GM23338 (cell line): ENCODE measurements around the gene CEACAM21. TPM values are rescaled to one million over a fixed set of nuclear protein-coding genes. Genes with fewer than 3 reads are reported as not detected.

Experiments
- ATAC-seq: fragments of 200-7000 bp; cut with Tn5 transposase; 3 replicates; pipeline ENCODE4 v1.9.1; 2020
- DNase-seq: peaks from one replicate; pipeline ENCODE4 v3.0.0-alpha.2; 2015; ENCODE audit warnings: low spot score
- H2AFZ ChIP-seq: fragments of 200-600 bp; sonication (generic); 2 replicates; pipeline ENCODE4 v1.8.0; 2016; ENCODE audit warnings: antibody characterized with exemption, mild to moderate bottlenecking, moderate library complexity
- H3F3A ChIP-seq: fragments of 200-600 bp; sonication (generic); replicated peaks from 2 replicates; pipeline ENCODE4 v1.8.0; 2017; ENCODE audit warnings: antibody characterized with exemption, mixed run types, low read depth
- H3K27ac ChIP-seq: fragments of 200-600 bp; sonication (generic); 2 replicates; pipeline ENCODE4 v1.6.1; 2016; ENCODE audit warnings: low read depth
- H3K27me3 ChIP-seq: fragments of 200-600 bp; sonication (generic); 2 replicates; pipeline ENCODE4 v1.8.0; 2016; ENCODE audit warnings: mild to moderate bottlenecking, mixed run types, moderate library complexity; ENCODE audit not compliant: insufficient read depth
- H3K36me3 ChIP-seq: fragments of 200-600 bp; sonication (generic); 2 replicates; pipeline ENCODE4 v1.8.0; 2016; ENCODE audit warnings: mild to moderate bottlenecking; ENCODE audit not compliant: insufficient read depth
- H3K4me1 ChIP-seq: fragments of 200-600 bp; sonication (generic); 2 replicates; pipeline ENCODE4 v1.8.0; 2016; ENCODE audit warnings: mild to moderate bottlenecking, moderate library complexity; ENCODE audit not compliant: insufficient read depth
- H3K4me2 ChIP-seq: fragments of 200-600 bp; sonication (generic); 2 replicates; pipeline ENCODE4 v1.7.1; 2017; ENCODE audit warnings: mixed run types
- H3K4me3 ChIP-seq: fragments of 200-600 bp; sonication (generic); 2 replicates; pipeline ENCODE4 v1.6.1; 2016; ENCODE audit warnings: mixed run types
- H3K79me2 ChIP-seq: fragments of 200-600 bp; sonication (generic); replicated peaks from 2 replicates; pipeline ENCODE4 v1.8.0; 2017; ENCODE audit warnings: mild to moderate bottlenecking; ENCODE audit not compliant: insufficient read depth
- H3K9me2 ChIP-seq: fragments of 200-600 bp; sonication (generic); 2 replicates; pipeline ENCODE4 v1.8.0; 2017; ENCODE audit not compliant: insufficient read depth
- H4K20me1 ChIP-seq: fragments of 200-600 bp; sonication (generic); replicated peaks from 2 replicates; pipeline ENCODE4 v1.8.0; 2017; ENCODE audit warnings: mild to moderate bottlenecking; ENCODE audit not compliant: insufficient read depth
- H3K27ac Mint-ChIP-seq: 2 replicates; pipeline ENCODE4 v1.8.0; 2020; ENCODE audit warnings: inconsistent platforms, mild to moderate bottlenecking, moderate library complexity, mixed read lengths
- H3K27me3 Mint-ChIP-seq: 3 replicates; pipeline ENCODE4 v1.8.0; 2022; ENCODE audit warnings: low read depth, mild to moderate bottlenecking, moderate library complexity, mixed read lengths, inconsistent platforms; ENCODE audit not compliant: insufficient read depth, poor library complexity
- H3K36me3 Mint-ChIP-seq: 3 replicates; pipeline ENCODE4 v1.8.0; 2021; ENCODE audit warnings: low read depth, mild to moderate bottlenecking, inconsistent platforms, moderate library complexity, mixed read lengths
- H3K4me1 Mint-ChIP-seq: 3 replicates; pipeline ENCODE4 v1.8.0; 2020; ENCODE audit warnings: mild to moderate bottlenecking, inconsistent platforms, mixed read lengths
- H3K4me3 Mint-ChIP-seq: 3 replicates; pipeline ENCODE4 v1.8.0; 2021; ENCODE audit warnings: moderate library complexity, mild to moderate bottlenecking, inconsistent platforms, mixed read lengths
- H3K9me3 Mint-ChIP-seq: 3 replicates; pipeline ENCODE4 v1.8.0; 2020; ENCODE audit warnings: moderate library complexity, mild to moderate bottlenecking, inconsistent platforms, mixed read lengths
- EZH2phosphoT487 ChIP-seq: fragments of 200-600 bp; sonication (generic); IDR thresholded peaks from one replicate; pipeline ENCODE4 v1.8.1; 2018; ENCODE audit warnings: antibody characterized with exemption; ENCODE audit not compliant: unreplicated experiment
- NANOG ChIP-seq: IDR thresholded peaks from 2 replicates; pipeline ENCODE4 v1.6.1; 2016; ENCODE audit warnings: antibody characterized with exemption, borderline replicate concordance
- REST ChIP-seq: IDR thresholded peaks from one replicate; pipeline ENCODE4 v1.6.1; 2018; ENCODE audit warnings: antibody characterized with exemption; ENCODE audit not compliant: unreplicated experiment
- STAT1 ChIP-seq: IDR thresholded peaks from one replicate; pipeline ENCODE4 v1.6.1; 2016; ENCODE audit warnings: antibody characterized with exemption; ENCODE audit not compliant: unreplicated experiment
- ZNF114 ChIP-seq: fragments of 250-450 bp; sonication (Bioruptor Pico); IDR thresholded peaks from 2 replicates; pipeline ENCODE4 v1.5.0; 2020; ENCODE audit warnings: mild to moderate bottlenecking, moderate library complexity
- ZNF462 ChIP-seq: fragments of 250-450 bp; sonication (Bioruptor Pico); IDR thresholded peaks from 2 replicates; pipeline ENCODE4 v1.5.0; 2020; ENCODE audit warnings: mild to moderate bottlenecking, moderate library complexity
- polyA plus RNA-seq: library from polyadenylated mRNA; unstranded; fragments of >200 nt; fragmentation: Nextera tagmentation; extraction: Ambion mirVana; gene quantifications from 2 replicates; pipeline ENCODE4 v1.2.1, GENCODE V29; 2016
- total RNA-seq: library from RNA; depleted of rRNA; stranded (reverse); fragments of >200 nt; shearing (Covaris generic); gene quantifications from 2 replicates; pipeline ENCODE4 v1.2.3, GENCODE V29; 2014
- TF ChIP-seq, protein P1 (sequence below): IDR thresholded peaks from 2 replicates; pipeline ENCODE4 v1.6.1; 2016; ENCODE audit warnings: antibody characterized with exemption

The CEACAM21 gene
- total and polyA plus RNA-seq, 2 experiments from 2014 or later = not detected

DNA sequence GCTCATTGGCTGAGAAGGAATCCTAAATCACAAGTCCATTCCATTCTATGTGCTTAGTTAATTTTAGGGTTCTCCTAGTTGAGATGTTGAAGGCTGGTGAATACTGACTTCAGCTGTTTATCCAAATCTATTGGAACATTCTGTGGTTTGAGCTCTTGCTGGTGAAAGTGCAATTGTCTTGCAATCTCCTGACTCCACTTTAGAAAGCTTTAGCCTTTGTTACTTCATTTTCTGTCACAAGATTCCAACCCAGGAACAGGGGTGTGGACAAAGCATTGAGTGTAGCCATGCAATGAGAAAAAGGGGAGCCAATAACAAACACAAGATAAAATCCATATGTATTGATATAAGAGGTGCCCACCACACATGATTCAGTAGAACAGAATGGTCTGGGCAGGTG, 15.0 kb downstream of the CEACAM21 start:
- no peaks in the 10 kb centered on the region for H3K4me1 ChIP-seq
- no peaks in the 10 kb centered on the region for H4K20me1 ChIP-seq
- H3K79me2 ChIP-seq = no peaks in the 10 kb centered on the region
- DNase-seq (no peak), ATAC-seq (no peak)
- H3K9me2 ChIP-seq = no peaks in the 10 kb centered on the region
- H3K27me3 ChIP-seq = peaks cover 14% of the 10 kb centered on the region
- H3K36me3 ChIP-seq = no peaks in the 10 kb centered on the region
- H3K4me2 ChIP-seq = no peak overlapping the region
- Mint-ChIP-seq H3K9me3 (peaks cover 9% of the 10 kb centered on the region; the same call in 2 of the 3 replicates), H3K4me1 (no peaks in the 10 kb centered on the region), H3K27ac (no peak overlapping the region), H3K27me3 (peaks cover 13% of the 10 kb centered on the region), H3K36me3 (no peaks in the 10 kb centered on the region), H3K4me3 (no peak overlapping the region)
- no peak overlapping the region for H2AFZ ChIP-seq
- no peak for TF ChIP-seq STAT1
- no peak for TF ChIP-seq ZNF114
- no peak for TF ChIP-seq ZNF462 (CRISPR knock-in tag)
- TF ChIP-seq NANOG = no peak
- TF ChIP-seq REST = no peak
- TF ChIP-seq EZH2phosphoT487 = no peak
- TF ChIP-seq, protein P1, sequence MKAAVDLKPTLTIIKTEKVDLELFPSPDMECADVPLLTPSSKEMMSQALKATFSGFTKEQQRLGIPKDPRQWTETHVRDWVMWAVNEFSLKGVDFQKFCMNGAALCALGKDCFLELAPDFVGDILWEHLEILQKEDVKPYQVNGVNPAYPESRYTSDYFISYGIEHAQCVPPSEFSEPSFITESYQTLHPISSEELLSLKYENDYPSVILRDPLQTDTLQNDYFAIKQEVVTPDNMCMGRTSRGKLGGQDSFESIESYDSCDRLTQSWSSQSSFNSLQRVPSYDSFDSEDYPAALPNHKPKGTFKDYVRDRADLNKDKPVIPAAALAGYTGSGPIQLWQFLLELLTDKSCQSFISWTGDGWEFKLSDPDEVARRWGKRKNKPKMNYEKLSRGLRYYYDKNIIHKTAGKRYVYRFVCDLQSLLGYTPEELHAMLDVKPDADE = no peak
- no peak overlapping the region for H3K4me3 ChIP-seq
- H3K27ac ChIP-seq = no peak overlapping the region
- H3F3A ChIP-seq = no peaks in the 10 kb centered on the region
